NCI-H526 treated with DMSO at 0.1 percent for 48 hours (cell line): ENCODE measurements around the gene TCF3.
"Not testable (repeated sequence)": the region's sequence is repeated elsewhere in the genome, so short reads cannot be mapped to it uniquely, and the experiment has no call there.

ENCODE experiments used
- DNase-seq: peaks from one replicate; lab custom pipeline; 2025; lab: John Stamatoyannopoulos, UW

Gene TCF3

GRCh38 chr19:1672769-1673644 lies 20.6 kb upstream of the TCF3 start:
- no peak for DNase-seq

DNA sequence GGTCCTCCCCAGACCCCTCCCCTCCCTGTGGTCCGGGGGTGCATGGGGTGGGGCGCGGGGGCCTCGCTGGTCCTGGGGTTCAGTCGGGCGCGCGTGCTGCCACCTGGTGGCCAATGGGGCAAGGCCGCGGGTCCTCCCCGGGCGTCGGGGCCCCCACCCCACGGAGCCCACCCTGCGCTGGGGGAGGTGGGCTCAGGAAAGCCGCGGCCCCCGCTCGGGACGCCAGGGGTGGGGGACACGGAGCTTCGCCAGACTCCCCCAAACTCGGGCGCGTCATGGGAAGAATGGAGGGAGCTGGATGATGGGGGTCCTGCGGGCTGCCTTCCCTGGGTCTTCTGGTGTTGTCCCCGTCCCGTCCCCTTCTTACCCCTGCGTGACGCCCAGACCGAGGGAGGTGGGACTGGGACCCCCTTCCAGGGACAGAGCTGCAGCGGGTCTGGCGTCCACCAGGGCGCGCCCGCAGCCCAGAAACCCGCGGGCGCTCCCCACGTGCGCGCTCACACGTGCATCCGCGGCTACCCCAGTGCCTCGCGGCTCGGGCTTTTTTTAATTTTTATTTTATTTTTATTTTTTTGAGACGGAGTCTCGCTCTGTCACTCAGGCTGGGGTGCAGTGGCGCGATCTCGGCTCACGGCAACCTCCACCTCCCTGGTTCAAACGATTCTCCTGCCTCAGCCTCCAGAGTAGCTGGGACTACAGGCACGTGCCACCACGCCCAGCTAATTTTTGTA lies 19.8 kb upstream of the TCF3 start:
- no peak for DNase-seq

DNA sequence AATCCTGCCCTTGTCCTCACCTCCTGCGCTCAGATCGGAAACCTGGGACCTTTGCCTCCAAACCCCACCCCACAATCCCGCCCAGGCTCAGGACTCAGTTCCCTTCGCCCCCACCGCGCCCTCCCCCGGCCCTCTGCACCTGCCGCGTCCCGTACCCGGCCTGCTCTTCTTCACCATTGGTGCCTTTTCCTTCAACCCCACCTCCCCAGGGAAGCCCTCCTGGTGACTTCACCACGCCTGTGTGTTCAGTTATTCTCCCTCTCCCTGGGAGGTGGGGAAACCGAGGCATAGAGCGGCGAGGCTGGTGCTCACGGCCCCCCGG lies 19.3 kb upstream of the TCF3 start:
- DNase-seq, result no peak

DNA sequence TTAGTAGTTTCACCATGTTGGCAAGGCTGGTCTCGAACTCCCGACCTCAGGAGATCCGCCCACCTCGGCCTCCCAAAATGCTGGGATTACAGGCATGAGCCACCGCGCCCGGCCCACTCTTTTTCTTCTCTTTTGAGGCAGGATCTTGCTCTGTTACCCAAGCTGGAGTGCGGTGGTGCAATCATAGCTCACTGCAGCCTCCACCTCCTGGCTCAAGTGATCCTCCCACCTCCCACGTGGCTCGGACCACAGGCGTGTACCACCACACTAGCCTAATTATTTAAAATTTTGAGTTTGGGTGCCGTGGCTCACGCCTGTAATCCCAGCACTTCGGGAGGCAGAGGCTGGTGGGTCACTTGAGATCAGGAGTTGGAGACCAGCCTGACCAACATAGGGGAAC lies 18.3 kb upstream of the TCF3 start:
- DNase-seq, result not testable (repeated sequence)

DNA sequence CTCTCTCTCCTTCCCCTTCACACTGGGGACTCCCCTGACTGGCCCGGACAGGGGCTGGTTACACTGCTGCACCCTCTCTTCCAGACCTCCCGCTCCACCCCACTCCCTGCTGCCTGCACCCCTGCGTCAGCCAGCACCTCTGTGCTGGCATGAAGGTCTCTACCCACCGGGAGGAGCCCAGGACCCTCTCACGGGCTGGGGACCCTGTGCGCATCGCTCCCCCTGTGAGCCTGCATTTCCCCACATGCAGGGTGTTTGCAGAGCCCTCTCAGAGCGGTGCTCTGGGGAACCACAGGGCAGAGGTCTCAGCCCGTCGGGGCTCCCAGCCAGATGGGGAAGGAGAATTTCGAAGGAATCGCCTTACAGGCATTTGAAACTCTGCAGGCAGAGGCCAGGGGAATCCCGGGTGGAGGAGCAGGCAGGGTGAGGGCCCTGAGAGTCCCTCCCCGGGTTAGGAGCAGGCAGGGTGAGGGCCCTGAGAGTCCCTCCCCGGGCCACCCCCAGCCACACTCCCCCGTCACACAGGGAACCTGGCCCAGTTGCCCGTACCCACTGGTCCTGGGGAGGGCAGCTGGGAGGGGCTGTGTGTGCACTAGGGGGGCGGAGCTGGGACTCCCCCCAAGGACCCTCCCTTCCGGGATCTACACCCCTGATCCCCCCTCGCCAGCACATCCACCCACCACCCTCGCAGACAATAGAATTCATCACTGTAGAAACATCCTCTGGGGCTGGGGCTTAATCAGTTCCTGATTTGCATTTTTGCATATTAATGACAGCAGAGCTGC lies 16.3 kb upstream of the TCF3 start:
- DNase-seq, result no peak

DNA sequence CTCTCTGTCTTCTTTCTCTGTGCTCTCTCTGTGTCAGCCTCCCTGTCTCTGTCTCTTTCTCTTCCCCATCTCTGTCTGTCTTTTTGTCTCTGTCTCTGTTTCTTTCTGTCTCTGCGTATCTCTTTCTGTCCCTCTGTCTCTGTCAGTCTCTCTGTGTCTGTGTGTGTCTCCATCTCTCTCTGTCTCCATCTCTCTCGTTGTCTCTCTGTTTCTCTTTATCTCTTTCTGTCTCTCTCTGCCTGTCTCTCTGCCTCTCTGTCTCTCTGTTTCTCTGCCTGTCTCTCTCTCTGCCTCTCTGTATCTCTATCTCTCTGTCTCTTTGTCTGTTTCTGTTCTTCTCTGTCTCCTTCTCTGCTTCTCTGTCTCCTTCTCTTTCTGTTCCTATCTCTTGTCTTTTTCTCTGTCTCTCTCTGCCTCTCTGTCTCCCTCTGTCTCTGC lies 15.7 kb upstream of the TCF3 start:
- DNase-seq, result no peak

DNA sequence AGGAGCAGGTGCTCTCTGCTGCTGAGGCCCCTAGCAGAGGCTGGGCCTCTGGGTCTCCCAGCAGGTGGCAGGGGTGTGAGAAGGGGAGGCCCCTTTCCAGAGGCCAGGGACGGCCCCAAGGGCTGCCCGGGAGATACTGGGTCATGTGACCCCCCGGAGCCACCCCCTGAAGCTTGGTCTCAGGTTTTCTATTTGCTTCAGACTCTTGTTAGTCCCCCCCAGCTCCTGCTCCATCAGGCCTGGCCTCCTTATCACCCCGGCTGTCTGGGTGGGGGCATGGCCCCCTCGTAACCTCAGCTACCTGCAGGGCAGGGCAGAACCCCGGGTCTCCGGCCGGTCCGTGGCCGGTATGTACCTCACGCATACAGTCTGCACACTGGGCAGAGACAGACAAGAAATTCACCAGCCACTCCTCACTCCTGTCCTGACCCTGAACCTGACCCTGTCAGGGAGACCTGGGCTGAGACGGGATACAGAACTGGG lies 13.2 kb upstream of the TCF3 start:
- no peak for DNase-seq

- no peak for DNase-seq
These were observed 11.4 kb upstream of the TCF3 start for GRCh38 chr19:1663852-1664251.

DNA sequence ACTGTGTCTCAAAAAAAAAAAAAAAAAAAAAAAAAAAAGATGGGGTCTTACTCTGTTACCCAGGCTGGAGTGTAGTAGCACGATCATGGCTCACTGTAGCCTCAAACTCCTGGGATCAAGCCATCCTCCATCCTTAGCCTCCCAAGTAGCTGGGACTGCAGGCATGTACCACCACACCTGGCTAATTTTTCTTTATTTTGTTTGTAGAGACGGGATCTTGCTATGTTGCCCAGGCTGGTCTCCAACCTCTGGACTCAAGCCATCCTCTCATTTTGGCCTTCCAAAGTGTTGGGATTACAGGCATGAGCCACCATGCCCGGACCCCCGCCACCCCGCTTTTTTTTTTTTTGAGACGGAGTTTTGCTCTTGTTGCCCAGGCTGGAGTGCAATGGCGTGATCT lies 10.8 kb upstream of the TCF3 start:
- DNase-seq, result not testable (repeated sequence)

- no peak for DNase-seq
These were observed 9.6 kb upstream of the TCF3 start for GRCh38 chr19:1661995-1662394.

DNA sequence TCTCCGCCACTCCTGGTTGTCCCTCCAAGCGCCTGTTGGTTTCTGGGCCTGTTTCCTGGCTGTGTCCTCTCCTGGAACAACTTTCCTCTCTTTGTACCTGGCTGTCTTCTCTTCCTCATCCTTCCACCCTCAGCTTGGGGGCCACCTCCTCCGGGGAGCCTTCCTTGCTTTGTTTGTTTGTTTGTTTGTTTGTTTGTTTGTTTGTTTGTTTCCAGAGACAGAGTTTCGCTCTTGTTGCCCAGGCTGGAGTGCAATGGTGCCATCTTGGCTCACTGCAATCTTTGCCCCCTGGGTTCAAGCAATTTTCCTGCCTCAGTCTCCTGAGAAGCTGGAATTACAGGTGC lies 6.6 kb upstream of the TCF3 start:
- no peak for DNase-seq

GRCh38 chr19:1658150-1659083 lies 6.0 kb upstream of the TCF3 start:
- DNase-seq, result no peak

DNA sequence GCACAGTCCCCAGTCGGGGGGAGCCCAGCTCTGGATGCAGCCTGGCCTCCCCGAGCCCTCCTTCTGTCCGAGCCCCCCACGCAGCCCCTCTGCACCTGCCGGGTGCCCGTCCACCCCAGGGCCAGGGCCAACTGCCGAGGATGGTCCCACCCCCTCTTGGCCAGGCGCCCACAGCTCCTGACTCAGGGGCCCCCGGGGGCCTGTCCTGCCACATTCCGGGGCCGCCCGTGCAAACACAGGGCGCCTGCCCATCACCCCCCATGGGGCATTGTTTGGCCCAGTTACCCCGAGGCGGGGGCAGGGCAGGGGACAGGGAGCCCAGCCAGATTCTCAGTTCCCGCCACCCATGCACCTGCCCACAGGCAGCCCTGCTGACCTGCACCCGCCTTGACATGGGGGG lies 5.3 kb upstream of the TCF3 start:
- DNase-seq, result no peak

DNA sequence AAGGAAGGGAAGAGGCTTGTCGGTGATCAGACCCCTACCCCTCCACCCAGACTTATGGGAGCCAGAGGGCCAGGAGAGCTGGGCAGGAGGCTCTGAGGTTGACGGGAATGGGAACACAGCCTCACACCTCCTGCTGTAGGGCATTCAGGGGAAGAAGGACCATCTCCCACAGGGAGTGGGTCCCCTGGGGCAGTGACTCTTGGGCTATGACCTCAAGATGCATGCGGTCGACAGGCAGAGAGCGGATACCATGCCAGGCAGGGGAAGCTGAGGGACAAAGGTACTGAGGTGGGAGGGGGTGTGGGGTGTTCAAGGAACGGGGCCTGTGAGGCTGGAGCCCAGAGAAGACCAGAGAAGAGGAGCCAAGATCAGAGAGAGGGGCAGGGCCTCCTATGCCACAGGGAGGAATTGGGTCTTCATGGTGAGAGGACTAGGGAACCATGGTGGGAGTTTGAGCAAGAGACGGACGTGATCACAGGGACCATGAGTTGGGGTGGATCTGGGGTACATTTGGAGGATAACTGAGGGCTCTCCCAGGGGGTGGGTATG lies 4.6 kb upstream of the TCF3 start:
- DNase-seq, result no peak

DNA sequence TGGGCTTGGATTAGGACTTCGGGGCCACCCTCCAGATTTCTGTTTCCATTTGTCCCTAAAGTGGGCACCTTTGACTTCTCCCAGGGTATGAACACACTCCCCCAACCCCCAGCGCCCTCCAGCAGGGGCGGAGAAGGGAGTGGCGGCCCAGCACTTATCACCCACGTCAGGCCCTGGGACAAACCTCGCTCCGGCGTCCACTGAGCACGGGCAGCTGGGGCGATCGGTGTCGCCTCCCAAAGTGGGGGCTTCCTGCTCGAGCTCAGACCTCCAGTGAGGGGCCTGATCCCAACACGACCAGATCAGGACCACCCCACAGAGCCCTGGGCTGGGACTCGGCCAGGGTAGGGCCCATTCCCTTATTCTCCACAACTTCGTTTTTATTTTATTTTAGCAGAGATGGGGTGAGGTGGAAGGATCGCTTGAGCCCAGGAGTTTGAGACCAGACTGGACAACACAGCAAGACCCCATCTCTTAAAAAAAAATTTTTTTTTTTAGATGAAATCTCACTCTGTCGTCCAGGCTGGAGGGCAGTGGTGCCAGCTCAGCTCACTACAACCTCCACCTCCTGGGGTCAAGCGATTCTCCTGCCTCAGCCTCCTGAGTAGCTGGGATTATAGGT lies 3.7 kb upstream of the TCF3 start:
- DNase-seq, result no peak

GRCh38 chr19:1655131-1655981 lies 2.9 kb upstream of the TCF3 start:
- no peak for DNase-seq

DNA sequence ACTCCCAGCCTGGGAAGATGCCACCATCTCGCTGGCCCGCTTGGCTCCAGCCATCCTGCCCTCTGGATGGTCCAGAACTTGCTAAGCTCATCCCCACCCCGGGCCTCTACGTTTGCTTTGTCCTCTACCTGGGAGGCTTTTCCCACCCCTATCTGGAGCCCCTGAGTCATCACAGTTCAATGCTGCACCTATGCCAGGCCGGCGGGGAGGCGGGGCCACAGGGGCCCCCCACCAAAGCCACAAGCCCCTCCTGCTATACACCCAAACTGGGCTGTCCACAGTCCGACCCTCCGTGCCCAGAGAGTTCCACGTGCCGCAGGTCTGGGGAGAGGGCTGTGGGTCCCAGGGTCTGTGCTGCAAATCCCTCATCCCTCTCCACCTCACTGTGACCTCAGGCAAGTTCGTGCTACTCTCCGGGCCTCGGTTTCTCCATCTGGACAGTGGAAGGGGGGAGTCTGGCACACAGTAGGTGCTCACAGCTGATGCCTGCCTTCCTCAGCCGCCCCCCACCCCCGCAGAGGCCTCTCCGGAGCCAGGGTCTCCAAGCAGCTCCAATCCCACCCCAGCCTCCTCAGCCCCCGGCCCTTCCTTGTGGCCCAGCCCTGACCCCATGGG lies 1.9 kb upstream of the TCF3 start:
- no peak for DNase-seq

DNA sequence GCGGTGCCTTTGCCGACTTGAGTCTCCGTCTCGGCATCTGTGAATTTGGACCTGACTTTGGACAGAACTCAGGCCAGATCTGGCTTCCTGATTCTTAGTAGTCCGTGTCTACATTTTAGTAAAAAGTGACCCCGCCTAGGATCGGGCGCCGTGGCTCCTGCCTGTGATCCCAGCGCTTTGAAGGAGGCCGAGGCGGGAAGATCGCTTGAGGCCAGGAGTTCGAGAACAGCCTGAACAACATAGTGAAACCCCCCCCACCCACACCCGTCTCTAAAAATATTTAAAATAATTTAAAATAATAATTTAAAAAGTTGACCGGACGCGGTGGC lies 849 bp upstream of the TCF3 start:
- no peak for DNase-seq

DNA sequence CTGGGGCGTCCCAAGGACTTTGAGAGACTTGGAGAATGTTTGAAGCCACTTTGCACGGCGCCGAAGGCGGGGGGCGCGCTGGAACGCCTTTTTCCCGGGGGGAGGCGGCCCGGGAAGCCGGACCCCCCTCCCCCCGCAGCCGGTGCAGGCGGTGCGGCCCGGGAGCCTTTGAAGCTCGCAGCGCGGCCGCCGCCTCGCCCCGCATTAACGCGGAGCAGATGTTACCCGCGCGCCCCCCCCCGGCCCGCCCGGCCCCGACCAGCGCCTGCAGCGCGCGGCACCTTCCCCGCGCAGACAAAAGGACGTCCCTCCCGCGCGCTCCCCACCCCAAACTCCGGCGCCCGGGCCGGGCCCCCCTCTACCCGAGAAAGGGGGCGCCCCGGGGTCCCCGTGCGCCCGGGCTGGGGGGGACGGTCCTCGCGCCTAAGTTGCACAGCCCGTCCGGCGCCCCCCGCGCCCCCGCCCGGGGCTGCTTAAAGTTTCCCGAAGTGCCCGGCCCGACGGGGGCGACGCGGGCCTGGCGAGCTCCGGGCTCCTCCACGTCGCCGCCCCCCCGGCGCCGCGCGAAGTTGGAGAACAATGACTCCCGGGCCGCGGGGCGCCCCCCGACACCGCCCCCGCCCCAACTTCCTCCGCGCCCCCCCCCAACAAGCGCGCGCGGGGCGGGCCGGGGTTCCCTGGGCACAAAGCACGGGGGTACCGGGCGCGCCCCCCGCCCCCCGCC lies 685 bp downstream of the TCF3 start:
- DNase-seq, result no peak
